ENCODE results near the gene ELF2.
"Not testable (repeated sequence)": the region's sequence is repeated elsewhere in the genome, so short reads cannot be mapped to it uniquely, and the experiment has no call there.

ELF2 gene

GRCh38 chr4:139202991-139203390, 26.0 kb upstream of the ELF2 start:
- no peaks in the 10 kb centered on the region for H3K36me3 ChIP-seq (ENCODE audit: insufficient read depth, low read length)
- no peak overlapping the region for H3K9ac ChIP-seq (ENCODE audit: low read depth, low read length, poor library complexity, severe bottlenecking)
- no peaks in the 10 kb centered on the region for H4K20me1 ChIP-seq (ENCODE audit: insufficient read depth, low read length, poor library complexity, severe bottlenecking)
- H3K9me3 ChIP-seq (ENCODE audit: insufficient read depth, low read depth, low read length): no peaks in the 10 kb centered on the region
- no peaks in the 10 kb centered on the region for H3K9me2 ChIP-seq (replicated peaks; ENCODE audit: low read depth, low read length)
- no peak overlapping the region for H3K4me2 ChIP-seq (ENCODE audit: low read depth, low read length, poor library complexity, severe bottlenecking)
- H2AFZ ChIP-seq (ENCODE audit: low read length): no peak overlapping the region
- no peaks in the 10 kb centered on the region for H3K27me3 ChIP-seq (ENCODE audit: insufficient read depth, low read length, poor library complexity, severe bottlenecking)
- H3F3A ChIP-seq (ENCODE audit: low read depth): no peaks in the 10 kb centered on the region
- H3K79me2 ChIP-seq (ENCODE audit: insufficient read depth, low read length): no peaks in the 10 kb centered on the region
- no peaks in the 10 kb centered on the region for H3K4me1 ChIP-seq (ENCODE audit: insufficient read depth, low read length, poor library complexity, severe bottlenecking)
- TF ChIP-seq CTCF (conservative IDR thresholded peaks at IDR 0.05; ENCODE audit: low read length) (no peak), EZH2phosphoT487 (IDR thresholded peaks at IDR 0.05; ENCODE audit: borderline replicate concordance) (no peak)
- no peak overlapping the region for H3K4me3 ChIP-seq (ENCODE audit: low read length, poor library complexity, severe bottlenecking)

DNA sequence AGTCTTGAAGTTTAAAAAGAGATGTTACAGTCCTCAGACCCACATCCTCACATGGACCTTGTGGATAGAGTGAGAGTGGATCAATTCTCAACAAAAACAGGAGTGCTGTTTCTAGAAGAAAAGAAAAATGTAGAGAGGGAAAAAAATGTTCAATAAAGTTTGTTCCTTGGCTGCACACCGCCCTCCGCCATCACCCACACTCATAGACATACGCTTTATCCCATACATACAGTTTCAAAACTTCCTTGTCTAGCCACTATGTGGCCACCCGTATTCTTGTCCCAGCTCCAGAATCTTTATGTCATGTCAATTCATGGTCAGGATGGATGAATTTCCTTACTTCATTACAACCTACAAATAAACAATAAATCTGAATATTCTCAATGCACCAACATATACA, 23.5 kb upstream of the ELF2 start:
- H3K79me2 ChIP-seq (ENCODE audit: insufficient read depth, low read length): no peaks in the 10 kb centered on the region
- no peaks in the 10 kb centered on the region for H3K36me3 ChIP-seq (ENCODE audit: insufficient read depth, low read length)
- H3K4me3 ChIP-seq (ENCODE audit: low read length, poor library complexity, severe bottlenecking): no peak overlapping the region
- no peaks in the 10 kb centered on the region for H3K4me1 ChIP-seq (ENCODE audit: insufficient read depth, low read length, poor library complexity, severe bottlenecking)
- no peak for TF ChIP-seq CTCF (conservative IDR thresholded peaks at IDR 0.05; ENCODE audit: low read length)
- H3K4me2 ChIP-seq (ENCODE audit: low read depth, low read length, poor library complexity, severe bottlenecking): no peak overlapping the region
- H3F3A ChIP-seq (ENCODE audit: low read depth): no peaks in the 10 kb centered on the region
- no peaks in the 10 kb centered on the region for H3K9me2 ChIP-seq (replicated peaks; ENCODE audit: low read depth, low read length)
- H2AFZ ChIP-seq (ENCODE audit: low read length): 0 out of 2 replicates have a peak overlapping the region, but pooled peaks have one; percentile 56
- no peak overlapping the region for H3K9ac ChIP-seq (ENCODE audit: low read depth, low read length, poor library complexity, severe bottlenecking)
- H3K9me3 ChIP-seq (ENCODE audit: insufficient read depth, low read depth, low read length): 0 out of 2 replicates have a peak, but pooled peaks cover 3% of the 10 kb centered on the region
- H3K27me3 ChIP-seq (ENCODE audit: insufficient read depth, low read length, poor library complexity, severe bottlenecking): no peaks in the 10 kb centered on the region
- no peaks in the 10 kb centered on the region for H4K20me1 ChIP-seq (ENCODE audit: insufficient read depth, low read length, poor library complexity, severe bottlenecking)

DNA sequence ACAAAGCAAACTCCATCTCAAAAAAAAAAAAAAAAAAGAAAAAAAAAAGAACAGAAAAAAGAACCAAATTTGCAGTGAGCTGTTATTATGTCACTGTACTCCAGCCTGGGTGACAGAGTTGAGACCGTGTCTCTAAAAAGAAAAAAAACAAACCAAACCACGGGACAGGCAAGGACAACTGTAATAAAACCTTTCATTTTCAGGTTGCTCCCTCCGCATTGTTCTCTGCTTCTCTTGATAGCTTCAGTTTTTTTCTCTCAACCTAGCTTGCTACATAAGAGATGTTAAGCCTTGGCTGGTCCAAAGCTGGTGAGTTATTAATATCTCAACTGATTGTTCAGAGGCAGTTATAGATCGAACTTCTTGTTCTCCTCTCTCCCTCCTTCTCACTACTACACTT, 23.1 kb upstream of the ELF2 start:
- Histone ChIP-seq H3K4me2 (ENCODE audit: low read depth, low read length, poor library complexity, severe bottlenecking) (no peak overlapping the region), H3K9ac (ENCODE audit: low read depth, low read length, poor library complexity, severe bottlenecking) (no peak overlapping the region), H3K27me3 (ENCODE audit: insufficient read depth, low read length, poor library complexity, severe bottlenecking) (no peaks in the 10 kb centered on the region), H3K9me3 (ENCODE audit: insufficient read depth, low read depth, low read length) (0 out of 2 replicates have a peak, but pooled peaks cover 3% of the 10 kb centered on the region), H3F3A (ENCODE audit: low read depth) (no peaks in the 10 kb centered on the region), H3K4me3 (ENCODE audit: low read length, poor library complexity, severe bottlenecking) (no peak overlapping the region), H2AFZ (ENCODE audit: low read length) (0 out of 2 replicates have a peak overlapping the region, but pooled peaks have one; percentile 56), H3K4me1 (ENCODE audit: insufficient read depth, low read length, poor library complexity, severe bottlenecking) (no peaks in the 10 kb centered on the region), H3K79me2 (ENCODE audit: insufficient read depth, low read length) (no peaks in the 10 kb centered on the region), H3K36me3 (ENCODE audit: insufficient read depth, low read length) (no peaks in the 10 kb centered on the region), H3K9me2 (replicated peaks; ENCODE audit: low read depth, low read length) (no peaks in the 10 kb centered on the region), H4K20me1 (ENCODE audit: insufficient read depth, low read length, poor library complexity, severe bottlenecking) (no peaks in the 10 kb centered on the region)
- TF ChIP-seq EZH2phosphoT487 (IDR thresholded peaks at IDR 0.05; ENCODE audit: borderline replicate concordance): no peak
- no peak for TF ChIP-seq CTCF (conservative IDR thresholded peaks at IDR 0.05; ENCODE audit: low read length)

- not testable (repeated sequence) for H3F3A ChIP-seq (ENCODE audit: low read depth); H3K9me3 ChIP-seq (ENCODE audit: insufficient read depth, low read depth, low read length); H2AFZ ChIP-seq (ENCODE audit: low read length); H3K4me3 ChIP-seq (ENCODE audit: low read length, poor library complexity, severe bottlenecking); H3K27me3 ChIP-seq (ENCODE audit: insufficient read depth, low read length, poor library complexity, severe bottlenecking); H3K4me1 ChIP-seq (ENCODE audit: insufficient read depth, low read length, poor library complexity, severe bottlenecking); H3K36me3 ChIP-seq (ENCODE audit: insufficient read depth, low read length); H3K4me2 ChIP-seq (ENCODE audit: low read depth, low read length, poor library complexity, severe bottlenecking); H3K79me2 ChIP-seq (ENCODE audit: insufficient read depth, low read length); H3K9ac ChIP-seq (ENCODE audit: low read depth, low read length, poor library complexity, severe bottlenecking); H3K9me2 ChIP-seq (replicated peaks; ENCODE audit: low read depth, low read length); H4K20me1 ChIP-seq (ENCODE audit: insufficient read depth, low read length, poor library complexity, severe bottlenecking)
Observed at GRCh38 chr4:139197214-139197613, 20.2 kb upstream of the ELF2 start.
